ENCODE results near the gene RAP1GAP.

GRCh38 chr1:21589618-21590017, 79.5 kb downstream of the RAP1GAP start:
- no peak for TF ChIP-seq CTCF (IDR thresholded peaks at IDR 0.05; ENCODE audit: borderline replicate concordance, extremely low read depth, low read length, poor library complexity, severe bottlenecking)
- TF ChIP-seq EZH2 (IDR thresholded peaks at IDR 0.05; ENCODE audit: borderline replicate concordance, low read depth, low read length, severe bottlenecking) = no peak
